ENCODE measurements around the gene GMPR2. TPM values are rescaled to one million over a fixed set of nuclear protein-coding genes. Genes with fewer than 3 reads are reported as not detected.
A peak's percentile ranks its signal among the peaks of the same experiment; 100 is the strongest.

Gene GMPR2
- total and polyA plus RNA-seq, 2 of the 13 experiments (the other 11 are each of a cell fraction or from before 2014, with no cell fraction given), result 210 to 273 TPM

GRCh38 chr14:24232645-24233537, at the start of gene GMPR2 (continued):
- TF ChIP-seq TBX2 (CRISPR knock-in tag; IDR thresholded peaks at IDR 0.05; ENCODE audit: borderline replicate concordance) (peak; percentile 17; the same call in 1 of the 2 replicates), HDAC2 (CRISPR knock-in tag; IDR thresholded peaks at IDR 0.05) (peak; percentile 65), ZNF142 (CRISPR knock-in tag; IDR thresholded peaks at IDR 0.05) (peak; percentile 80), ZNF205 (CRISPR knock-in tag; IDR thresholded peaks at IDR 0.05) (peak; percentile 85), ZSCAN29 (CRISPR knock-in tag; conservative IDR thresholded peaks at IDR 0.05) (peak; percentile 95), ZNF605 (CRISPR knock-in tag; IDR thresholded peaks at IDR 0.05) (peak; percentile 96), RFX3 (CRISPR knock-in tag; IDR thresholded peaks at IDR 0.05) (no peak), HOXA7 (CRISPR knock-in tag; IDR thresholded peaks at IDR 0.05) (no peak), HMGXB4 (CRISPR knock-in tag; IDR thresholded peaks at IDR 0.05; ENCODE audit: borderline replicate concordance in 1 of 2, low read depth in 1 of 2) (peak; percentile 69 to 82), GATAD2A (CRISPR knock-in tag; IDR thresholded peaks at IDR 0.05) (peak; percentile 73), ERF (CRISPR knock-in tag; IDR thresholded peaks at IDR 0.05) (peak; percentile 40; the same call in 1 of the 2 replicates), SUZ12 (IDR thresholded peaks at IDR 0.05; ENCODE audit: low read depth, low read length) (no peak), ZSCAN25 (CRISPR knock-in tag; IDR thresholded peaks at IDR 0.05) (peak; percentile 61; the same call in 1 of the 2 replicates), TFDP1 (CRISPR knock-in tag; IDR thresholded peaks at IDR 0.05; ENCODE audit: borderline replicate concordance) (peak; percentile 83), GABPA (IDR thresholded peaks at IDR 0.05; ENCODE audit: low read depth, low read length) (no peak), GABPA (CRISPR knock-in tag; IDR thresholded peaks at IDR 0.05; ENCODE audit: low read depth) (no peak), ZNF766 (CRISPR knock-in tag; IDR thresholded peaks at IDR 0.05; ENCODE audit: borderline replicate concordance) (peak; percentile 83; the same call in 1 of the 2 replicates)
